Chondrocyte (in vitro differentiated cells): ENCODE measurements around the gene XRCC3. TPM values are rescaled to one million over a fixed set of nuclear protein-coding genes. Genes with fewer than 3 reads are reported as not detected.

Experiments
- DNase-seq: peaks from one replicate; pipeline ENCODE4 v3.0.0; 2021; ENCODE audit warnings: mixed read lengths, low spot score
- H3K27ac Mint-ChIP-seq: one replicate; pipeline ENCODE4 v1.8.0; 2021; ENCODE audit warnings: mild to moderate bottlenecking, moderate library complexity, mixed read lengths; ENCODE audit not compliant: unreplicated experiment
- H3K27me3 Mint-ChIP-seq: 2 replicates; pipeline ENCODE4 v1.8.0; 2021; ENCODE audit warnings: low read depth, mixed read lengths
- H3K36me3 Mint-ChIP-seq: 2 replicates; pipeline ENCODE4 v1.8.0; 2021; ENCODE audit warnings: low read depth, mixed read lengths
- H3K4me1 Mint-ChIP-seq: 2 replicates; pipeline ENCODE4 v1.8.0; 2021; ENCODE audit warnings: low read depth, mild to moderate bottlenecking, mixed read lengths
- H3K4me3 Mint-ChIP-seq: one replicate; pipeline ENCODE4 v1.8.0; 2021; ENCODE audit warnings: mild to moderate bottlenecking, moderate library complexity, mixed read lengths; ENCODE audit not compliant: unreplicated experiment
- H3K9me3 Mint-ChIP-seq: 2 replicates; pipeline ENCODE4 v1.8.0; 2021; ENCODE audit warnings: low read depth, mixed read lengths
- total RNA-seq: library from RNA; stranded (reverse); gene quantifications from 3 replicates; pipeline ENCODE4 v1.2.1, GENCODE V29; 2021
- TF ChIP-seq, protein P1 (sequence below): fragments of 200-600 bp; sonication (generic); IDR thresholded peaks from 2 replicates; pipeline ENCODE4 v1.5.0; 2021; ENCODE audit warnings: antibody characterized with exemption, mild to moderate bottlenecking, moderate library complexity

XRCC3 gene
- total RNA-seq, 1 donor from 2014 or later: 3.4 TPM

- Mint-ChIP-seq H3K4me3 (no peak overlapping the region), H3K27me3 (no peaks in the 10 kb centered on the region), H3K9me3 (no peaks in the 10 kb centered on the region), H3K36me3 (peaks cover 15% of the 10 kb centered on the region), H3K27ac (peak overlapping the region; percentile 41), H3K4me1 (peaks cover 27% of the 10 kb centered on the region)
- DNase-seq: no peak
- TF ChIP-seq, protein P1, sequence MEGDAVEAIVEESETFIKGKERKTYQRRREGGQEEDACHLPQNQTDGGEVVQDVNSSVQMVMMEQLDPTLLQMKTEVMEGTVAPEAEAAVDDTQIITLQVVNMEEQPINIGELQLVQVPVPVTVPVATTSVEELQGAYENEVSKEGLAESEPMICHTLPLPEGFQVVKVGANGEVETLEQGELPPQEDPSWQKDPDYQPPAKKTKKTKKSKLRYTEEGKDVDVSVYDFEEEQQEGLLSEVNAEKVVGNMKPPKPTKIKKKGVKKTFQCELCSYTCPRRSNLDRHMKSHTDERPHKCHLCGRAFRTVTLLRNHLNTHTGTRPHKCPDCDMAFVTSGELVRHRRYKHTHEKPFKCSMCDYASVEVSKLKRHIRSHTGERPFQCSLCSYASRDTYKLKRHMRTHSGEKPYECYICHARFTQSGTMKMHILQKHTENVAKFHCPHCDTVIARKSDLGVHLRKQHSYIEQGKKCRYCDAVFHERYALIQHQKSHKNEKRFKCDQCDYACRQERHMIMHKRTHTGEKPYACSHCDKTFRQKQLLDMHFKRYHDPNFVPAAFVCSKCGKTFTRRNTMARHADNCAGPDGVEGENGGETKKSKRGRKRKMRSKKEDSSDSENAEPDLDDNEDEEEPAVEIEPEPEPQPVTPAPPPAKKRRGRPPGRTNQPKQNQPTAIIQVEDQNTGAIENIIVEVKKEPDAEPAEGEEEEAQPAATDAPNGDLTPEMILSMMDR: no peak
Measured at GRCh38 chr14:103699261-103699661, 16.0 kb downstream of the XRCC3 start.

- H3K9me3 Mint-ChIP-seq: no peaks in the 10 kb centered on the region
- peak; percentile 83 for DNase-seq
- TF ChIP-seq, protein P1: no peak
- H3K27me3 Mint-ChIP-seq: no peaks in the 10 kb centered on the region
- H3K4me3 Mint-ChIP-seq: no peak overlapping the region
- H3K36me3 Mint-ChIP-seq: peaks cover 15% of the 10 kb centered on the region
- no peak overlapping the region for H3K27ac Mint-ChIP-seq
- H3K4me1 Mint-ChIP-seq: peaks cover 27% of the 10 kb centered on the region
Measured at GRCh38 chr14:103698380-103699260, 16.6 kb downstream of the XRCC3 start.

GRCh38 chr14:103697603-103698379 is 17.5 kb downstream of the XRCC3 start:
- Mint-ChIP-seq H3K4me3 (peak overlapping the region; percentile 23), H3K27ac (peak overlapping the region; percentile 91), H3K36me3 (peaks cover 11% of the 10 kb centered on the region), H3K9me3 (no peaks in the 10 kb centered on the region), H3K27me3 (no peaks in the 10 kb centered on the region), H3K4me1 (peaks cover 27% of the 10 kb centered on the region)
- DNase-seq: peak; percentile 77
- TF ChIP-seq, protein P1: no peak

DNA sequence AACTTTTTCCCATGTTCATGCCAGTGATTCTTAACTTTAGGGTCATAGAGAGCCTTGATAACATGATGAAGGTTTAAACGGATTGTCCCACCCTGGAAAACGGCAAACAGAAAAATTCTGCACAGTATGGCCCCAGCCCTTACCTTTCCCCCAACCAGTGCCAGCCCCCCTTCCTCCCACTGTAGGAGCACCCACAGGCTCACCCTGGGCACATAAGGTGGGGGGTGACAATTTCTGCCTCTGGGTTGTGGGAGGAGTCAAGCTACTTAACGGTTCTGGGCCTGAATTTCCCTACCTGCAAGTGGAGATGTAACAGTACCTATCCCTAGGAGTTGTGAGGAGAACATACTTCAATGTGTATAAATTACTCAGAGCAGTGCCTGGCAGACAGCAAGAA is 18.0 kb downstream of the XRCC3 start:
- Mint-ChIP-seq H3K9me3 (no peaks in the 10 kb centered on the region), H3K27ac (peak overlapping the region; percentile 91), H3K4me1 (peaks cover 27% of the 10 kb centered on the region), H3K27me3 (no peaks in the 10 kb centered on the region), H3K4me3 (peak overlapping the region; percentile 23), H3K36me3 (peaks cover 8% of the 10 kb centered on the region)
- TF ChIP-seq, protein P1: no peak
- DNase-seq: peak; percentile 8

DNA sequence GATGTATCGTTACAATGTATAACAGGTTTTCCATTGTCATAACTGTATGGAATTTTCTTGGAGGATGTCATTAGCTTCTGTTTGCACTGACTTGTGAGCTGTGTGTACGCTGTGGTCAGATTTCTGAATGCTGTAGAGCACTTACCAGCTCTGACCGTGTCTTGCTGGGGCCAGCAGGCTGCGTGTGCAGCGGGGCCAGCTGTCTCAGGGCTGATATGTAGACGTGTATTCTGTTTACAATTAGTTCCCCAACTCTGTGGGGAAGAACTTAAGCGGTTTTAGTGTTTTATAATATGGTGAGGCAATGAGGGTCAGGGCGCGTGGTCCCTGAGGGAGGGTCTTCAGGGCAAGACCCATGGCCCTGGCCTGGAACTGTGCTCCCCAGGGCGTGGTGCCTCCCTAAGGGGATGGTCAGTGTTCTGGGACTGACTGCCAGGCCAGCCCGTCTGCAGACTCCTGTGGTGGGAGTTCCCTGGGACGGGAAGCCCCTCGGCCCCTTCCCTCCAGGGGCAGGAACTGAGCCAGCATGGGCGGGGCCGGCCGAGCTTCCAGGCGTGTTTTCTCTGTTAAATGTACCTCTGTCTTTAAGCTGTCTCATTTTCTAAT is 18.7 kb downstream of the XRCC3 start:
- TF ChIP-seq, protein P1: peak; percentile 21
- no peaks in the 10 kb centered on the region for H3K27me3 Mint-ChIP-seq
- peaks cover 5% of the 10 kb centered on the region for H3K36me3 Mint-ChIP-seq
- peaks cover 27% of the 10 kb centered on the region for H3K4me1 Mint-ChIP-seq
- H3K27ac Mint-ChIP-seq: peak overlapping the region; percentile 91
- no peaks in the 10 kb centered on the region for H3K9me3 Mint-ChIP-seq
- no peak overlapping the region for H3K4me3 Mint-ChIP-seq
- peak; percentile 72 for DNase-seq
